ENCODE data around the gene RALGPS2. TPM values are rescaled to one million over a fixed set of nuclear protein-coding genes. Genes with fewer than 3 reads are reported as not detected.

RALGPS2 gene
- total RNA-seq, 1 donor from 2014 or later: 78.7 TPM

DNA sequence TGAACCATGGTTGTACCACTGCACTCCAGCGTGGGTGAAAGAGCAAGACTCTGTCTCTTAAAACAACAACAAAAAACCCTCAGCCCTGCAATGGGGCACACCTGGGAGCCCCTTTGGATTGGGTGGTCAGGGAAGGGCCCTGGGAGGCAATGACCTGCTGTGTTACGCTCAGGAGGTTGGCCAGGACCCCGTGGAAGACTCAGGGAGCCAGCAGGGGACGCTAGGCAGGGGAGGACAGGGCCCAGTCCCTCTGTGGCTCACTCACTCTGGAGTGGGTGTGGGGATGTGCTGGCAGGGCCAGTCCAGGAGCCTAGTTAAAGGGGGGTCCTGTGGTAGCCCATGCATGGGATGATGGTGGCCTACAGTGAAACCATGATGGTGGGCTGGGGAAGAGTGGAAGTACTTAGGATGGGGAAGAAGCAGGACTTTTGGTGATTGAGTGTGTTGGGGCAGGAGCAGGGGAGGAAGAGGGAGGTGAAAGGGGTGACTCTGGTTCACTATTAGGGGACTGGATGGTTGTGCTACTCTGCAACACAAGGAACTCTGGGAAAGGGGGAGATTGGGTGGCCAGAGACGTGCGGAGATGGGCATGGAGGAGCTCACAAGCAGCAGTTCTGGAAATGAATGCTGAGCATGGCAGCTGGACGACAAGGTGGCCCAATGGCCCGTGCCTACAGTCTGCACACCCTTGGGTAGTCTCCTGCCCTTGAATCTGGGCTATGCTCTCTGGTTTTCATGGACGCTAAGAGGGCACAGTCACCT lies 244.4 kb downstream of the RALGPS2 start:
- H3K9me3 ChIP-seq (ENCODE audit: low read depth): no peaks in the 10 kb centered on the region
- H3K4me3 Mint-ChIP-seq: no peak overlapping the region
- H3K36me3 ChIP-seq: no peaks in the 10 kb centered on the region
- H3K4me3 ChIP-seq: no peak overlapping the region
- H3K9me3 Mint-ChIP-seq: peaks cover 6% of the 10 kb centered on the region
- H3K79me2 ChIP-seq (ENCODE audit: low read depth): no peaks in the 10 kb centered on the region
- DNase-seq (ENCODE audit: low spot score): no peak
- no peaks in the 10 kb centered on the region for H4K20me1 ChIP-seq (ENCODE audit: low read depth)
- H3K27ac ChIP-seq: no peak overlapping the region
- peaks cover 14% of the 10 kb centered on the region for H3K4me1 ChIP-seq
- no peaks in the 10 kb centered on the region for H3K36me3 Mint-ChIP-seq
- no peak overlapping the region for H3K9ac ChIP-seq
- H3K27me3 Mint-ChIP-seq (ENCODE audit: insufficient read depth, low read depth): peaks cover 4% of the 10 kb centered on the region
- H3K4me2 ChIP-seq: no peak overlapping the region
- H3K4me1 Mint-ChIP-seq: peaks cover 20% of the 10 kb centered on the region
- no peak overlapping the region for H2AFZ ChIP-seq (replicated peaks)
- H3K27me3 ChIP-seq: no peaks in the 10 kb centered on the region
- no peak overlapping the region for H3K27ac Mint-ChIP-seq
- H3F3A ChIP-seq (ENCODE audit: low read depth): no peaks in the 10 kb centered on the region
- TF ChIP-seq CTCF (IDR thresholded peaks at IDR 0.05) (no peak), EZH2 (IDR thresholded peaks at IDR 0.05) (no peak), EZH2phosphoT487 (IDR thresholded peaks at IDR 0.05) (no peak)

DNA sequence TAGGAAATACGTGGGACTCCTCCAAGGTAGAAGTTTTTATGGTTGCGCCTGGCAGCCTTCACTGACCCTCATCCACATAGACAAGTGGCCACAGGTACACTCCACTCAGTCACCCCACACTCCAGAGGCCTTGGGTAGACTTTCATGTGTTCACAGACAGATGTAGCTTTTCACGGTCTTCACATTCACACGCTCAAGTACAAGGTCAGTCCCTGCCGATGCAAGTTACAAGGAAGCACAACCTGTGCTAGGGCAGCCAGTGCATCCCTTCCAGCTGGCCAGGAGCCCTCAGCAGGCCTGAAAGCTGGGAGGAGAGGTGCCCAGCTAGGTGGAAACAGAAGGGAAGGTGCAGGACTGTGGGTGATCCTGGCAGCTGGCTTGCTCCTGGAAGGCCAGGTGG lies 245.1 kb downstream of the RALGPS2 start:
- H3K36me3 ChIP-seq: no peaks in the 10 kb centered on the region
- no peaks in the 10 kb centered on the region for H4K20me1 ChIP-seq (ENCODE audit: low read depth)
- no peaks in the 10 kb centered on the region for H3K79me2 ChIP-seq (ENCODE audit: low read depth)
- Mint-ChIP-seq H3K36me3 (no peaks in the 10 kb centered on the region), H3K27me3 (ENCODE audit: insufficient read depth, low read depth) (peaks cover 6% of the 10 kb centered on the region), H3K27ac (no peak overlapping the region), H3K9me3 (peaks cover 7% of the 10 kb centered on the region), H3K4me3 (no peak overlapping the region), H3K4me1 (peaks cover 20% of the 10 kb centered on the region)
- H3K4me3 ChIP-seq: no peak overlapping the region
- TF ChIP-seq CTCF (IDR thresholded peaks at IDR 0.05) (no peak), EZH2phosphoT487 (IDR thresholded peaks at IDR 0.05) (no peak), EZH2 (IDR thresholded peaks at IDR 0.05) (no peak)
- H3K9me3 ChIP-seq (ENCODE audit: low read depth): no peaks in the 10 kb centered on the region
- no peak overlapping the region for H3K4me2 ChIP-seq
- H3F3A ChIP-seq (ENCODE audit: low read depth): no peaks in the 10 kb centered on the region
- no peak overlapping the region for H3K9ac ChIP-seq
- H3K27me3 ChIP-seq: no peaks in the 10 kb centered on the region
- peaks cover 14% of the 10 kb centered on the region for H3K4me1 ChIP-seq
- no peak overlapping the region for H2AFZ ChIP-seq (replicated peaks)
- no peak for DNase-seq (ENCODE audit: low spot score)
- no peak overlapping the region for H3K27ac ChIP-seq

Small RNA genes within 50 kb of the gene (microRNA-seq; reads per million reads assigned to microRNA genes)
- not detected for gene MIR4424

Small RNA genes within 50 kb of the gene (small RNA-seq; reads per million reads assigned to genes)
- not detected for gene MIR4424
- gene RF00092: not detected

Other genes with a start within 250 kb of the RALGPS2 start
- not detected in 2 replicates for gene CLEC20A, start 228.3 kb upstream of the RALGPS2 start, total RNA-seq (ENCODE audit: low replicate concordance)
- not detected in 2 replicates for gene TEX35, start 212.1 kb upstream of the RALGPS2 start, total RNA-seq (ENCODE audit: low replicate concordance)
- gene ANGPTL1, start 145.8 kb downstream of the RALGPS2 start, total RNA-seq (ENCODE audit: low replicate concordance): not detected in 2 replicates

All from neural progenitor cell (in vitro differentiated cells).